ENCODE data around the gene TM9SF4.

Gene TM9SF4

GRCh38 chr20:32128167-32128566, 18.7 kb downstream of the TM9SF4 start:
- DNase-seq (ENCODE audit: low spot score) (no peak), FAIRE-seq (no peak)

- FAIRE-seq (no peak), DNase-seq (ENCODE audit: low spot score) (no peak)
Observed at GRCh38 chr20:32129863-32130262, 20.3 kb downstream of the TM9SF4 start.

GRCh38 chr20:32130352-32130751, 20.8 kb downstream of the TM9SF4 start:
- DNase-seq (ENCODE audit: low spot score): no peak
- FAIRE-seq: no peak

- FAIRE-seq: no peak
- no peak for DNase-seq (ENCODE audit: low spot score)
Observed at GRCh38 chr20:32130965-32131364, 21.5 kb downstream of the TM9SF4 start.

- no peak for DNase-seq (ENCODE audit: low spot score)
- FAIRE-seq: no peak
Observed at GRCh38 chr20:32132911-32133549, 23.5 kb downstream of the TM9SF4 start.

- DNase-seq (ENCODE audit: low spot score): no peak
- no peak for FAIRE-seq
Observed at GRCh38 chr20:32134026-32134425, 24.5 kb downstream of the TM9SF4 start.

GRCh38 chr20:32135983-32136515, 26.5 kb downstream of the TM9SF4 start:
- FAIRE-seq (no peak), DNase-seq (ENCODE audit: low spot score) (no peak)

- FAIRE-seq (no peak), DNase-seq (ENCODE audit: low spot score) (no peak)
Observed at GRCh38 chr20:32138921-32139320, 29.4 kb downstream of the TM9SF4 start.

GRCh38 chr20:32139947-32140346, 30.4 kb downstream of the TM9SF4 start:
- DNase-seq (ENCODE audit: low spot score) (peak; percentile 61), FAIRE-seq (peak; percentile 65)

- FAIRE-seq: no peak
- no peak for DNase-seq (ENCODE audit: low spot score)
Observed at GRCh38 chr20:32140603-32141002, 31.1 kb downstream of the TM9SF4 start.

- FAIRE-seq (no peak), DNase-seq (ENCODE audit: low spot score) (no peak)
Observed at GRCh38 chr20:32141465-32141980, 32.0 kb downstream of the TM9SF4 start.

- no peak for FAIRE-seq
- no peak for DNase-seq (ENCODE audit: low spot score)
Observed at GRCh38 chr20:32142088-32142487, 32.6 kb downstream of the TM9SF4 start.

- FAIRE-seq (no peak), DNase-seq (ENCODE audit: low spot score) (no peak)
Observed at GRCh38 chr20:32142991-32143390, 33.5 kb downstream of the TM9SF4 start.

GRCh38 chr20:32144898-32145662, 35.6 kb downstream of the TM9SF4 start:
- no peak for FAIRE-seq

GRCh38 chr20:32149566-32150170, 40.2 kb downstream of the TM9SF4 start:
- DNase-seq (ENCODE audit: low spot score): no peak
- FAIRE-seq: no peak

More at GRCh38 chr20:32144898-32145662, 35.6 kb downstream of the TM9SF4 start:
- DNase-seq (ENCODE audit: low spot score): no peak

GRCh38 chr20:32150291-32150848, 40.9 kb downstream of the TM9SF4 start:
- DNase-seq (ENCODE audit: low spot score) (no peak), FAIRE-seq (no peak)

GRCh38 chr20:32152421-32153155, 43.1 kb downstream of the TM9SF4 start:
- FAIRE-seq (no peak), DNase-seq (ENCODE audit: low spot score) (no peak)

GRCh38 chr20:32153156-32153665, 43.7 kb downstream of the TM9SF4 start:
- no peak for FAIRE-seq
- DNase-seq (ENCODE audit: low spot score): no peak

- FAIRE-seq (no peak), DNase-seq (ENCODE audit: low spot score) (no peak)
Observed at GRCh38 chr20:32153771-32154170, 44.3 kb downstream of the TM9SF4 start.

GRCh38 chr20:32155017-32155981, 45.8 kb downstream of the TM9SF4 start:
- peak; percentile 95 for FAIRE-seq

More at GRCh38 chr20:32155017-32155981, 45.8 kb downstream of the TM9SF4 start:
- DNase-seq (ENCODE audit: low spot score): peak; percentile 94
